K562 (cell line): ENCODE results near the gene MAP4K4. TPM values are rescaled to one million over a fixed set of nuclear protein-coding genes. Genes with fewer than 3 reads are reported as not detected.

Source experiments
- ARID1B ChIP-seq: fragments of 450-650 bp; IDR thresholded peaks from 2 replicates; pipeline ENCODE4 v1.6.1; 2016; ENCODE audit warnings: antibody characterized with exemption, mild to moderate bottlenecking, inconsistent platforms
- ATF2 ChIP-seq: sonication (generic); formaldehyde crosslinking; IDR thresholded peaks from 2 replicates; pipeline ENCODE4 v1.8.1; 2022; ENCODE audit warnings: missing genetic modification reagents
- CEBPG ChIP-seq, 3 experiments: fragments of 200-800 bp in 1 of 3; sonication (Bioruptor generic) in 1 of 3; sonication (generic) in 1 of 3; formaldehyde crosslinking in 1 of 3; IDR thresholded peaks in 2 of 3; conservative IDR thresholded peaks in 1 of 3; 2 replicates each; pipeline versions ENCODE4 v1.6.1 to v1.8.0; 2016 to 2022; ENCODE audit warnings: missing compliant biosample characterization in 2 of 3, missing genetic modification characterization in 2 of 3, mild to moderate bottlenecking in 1 of 3, missing genetic modification reagents in 1 of 3
- CREB3L1 ChIP-seq: fragments of 450-650 bp; IDR thresholded peaks from 2 replicates; pipeline ENCODE4 v1.6.1; 2014; ENCODE audit warnings: low read depth, mild to moderate bottlenecking, moderate library complexity, borderline replicate concordance
- DDX20 ChIP-seq: fragments of 450-650 bp; IDR thresholded peaks from 2 replicates; pipeline ENCODE4 v1.6.1; 2016; ENCODE audit warnings: missing genetic modification characterization, low read depth, mild to moderate bottlenecking, missing compliant biosample characterization, moderate library complexity
- MBD1 ChIP-seq: fragments of 250-450 bp; sonication (Bioruptor Pico); IDR thresholded peaks from 2 replicates; pipeline ENCODE4 v1.8.0; 2022; ENCODE audit warnings: inconsistent platforms
- MYC ChIP-seq, 2 experiments: fragments of 250-450 bp in 1 of 2; sonication (Bioruptor Pico) in 1 of 2; IDR thresholded peaks; 2 replicates each; pipeline versions ENCODE4 v1.5.1 to v1.6.1; 2012 to 2021; ENCODE audit warnings: low read depth in 2 of 2, borderline replicate concordance in 1 of 2, improper control_type of control experiment in 1 of 2, low read length in 1 of 2, mild to moderate bottlenecking in 1 of 2, moderate library complexity in 1 of 2
- SMAD4 ChIP-seq: fragments of 250-450 bp; sonication (Bioruptor Pico); conservative IDR thresholded peaks from 2 replicates; pipeline ENCODE4 v1.8.0; 2021; ENCODE audit warnings: inconsistent platforms, mild to moderate bottlenecking, moderate library complexity
- THRA ChIP-seq: fragments of 450-650 bp; IDR thresholded peaks from 2 replicates; pipeline ENCODE4 v1.6.1; 2017; ENCODE audit warnings: mild to moderate bottlenecking, moderate library complexity
- ZNF561 ChIP-seq: fragments of 450-650 bp; formaldehyde crosslinking; conservative IDR thresholded peaks from 2 replicates; pipeline ENCODE4 v1.4.0; 2020; ENCODE audit warnings: mild to moderate bottlenecking, moderate library complexity
- polyA plus RNA-seq, 8 experiments: library from polyadenylated mRNA; depleted of rRNA in 4 of 8; stranded (reverse) in 5 of 8; unstranded in 3 of 8; fragments of >200 nt; fragmentation: Nextera tagmentation in 2 of 8; fragmentation: Illumina TruSeq in 1 of 8; extraction: Ambion mirVana in 2 of 8; extraction: Trizol in 1 of 8; gene quantifications; 2 replicates each; pipeline versions ENCODE4 v1.2.1 to v1.2.3, GENCODE V29; 2011 to 2014; ENCODE audit warnings: inconsistent platforms in 1 of 8, missing spikeins in 1 of 8
- total RNA-seq, 7 experiments: library from RNA; depleted of rRNA in 6 of 7; stranded (reverse); fragments of >200 nt in 6 of 7; fragmentation: Illumina TruSeq in 2 of 7; extraction: Trizol in 2 of 7; gene quantifications; 2 replicates each; pipeline versions ENCODE4 v1.2.1 to v1.2.3, GENCODE V29; 2011 to 2021; ENCODE audit warnings: low replicate concordance in 1 of 7

MAP4K4 gene
- total and polyA plus RNA-seq, 9 of the 15 experiments (the other 6 are each of a cell fraction or from before 2014, with no cell fraction given), result 7.6 to 76.4 (median 50.6) TPM

- TF ChIP-seq CREB3L1, result no peak
- TF ChIP-seq CEBPG (CRISPR knock-in tag; IDR thresholded peaks at IDR 0.05), result no peak
- TF ChIP-seq CEBPG (tag; conservative IDR thresholded peaks at IDR 0.05 in 1 of 2, IDR thresholded peaks at IDR 0.05 in 1 of 2), result no peak
- no peak for TF ChIP-seq MBD1 (CRISPR knock-in tag)
- TF ChIP-seq THRA, result no peak
- no peak for TF ChIP-seq ATF2 (CRISPR knock-in tag)
- no peak for TF ChIP-seq ARID1B
- no peak for TF ChIP-seq SMAD4 (CRISPR knock-in tag)
- no peak for TF ChIP-seq DDX20
- no peak for TF ChIP-seq ZNF561 (CRISPR knock-in tag)
- TF ChIP-seq MYC (IDR thresholded peaks at IDR 0.05; ENCODE audit: low read depth, low read length), result 0 out of 2 replicates have a peak, but pooled peaks have one; percentile 15
- no peak for TF ChIP-seq MYC (CRISPR knock-in tag; IDR thresholded peaks at IDR 0.05; ENCODE audit: borderline replicate concordance, low read depth)
Measured at GRCh38 chr2:101823347-101823791, 125.9 kb downstream of the MAP4K4 start (continued).
